ENCODE results near the gene STRA8.
"Not testable (repeated sequence)": the region's sequence is repeated elsewhere in the genome, so short reads cannot be mapped to it uniquely, and the experiment has no call there.

STRA8 gene

DNA sequence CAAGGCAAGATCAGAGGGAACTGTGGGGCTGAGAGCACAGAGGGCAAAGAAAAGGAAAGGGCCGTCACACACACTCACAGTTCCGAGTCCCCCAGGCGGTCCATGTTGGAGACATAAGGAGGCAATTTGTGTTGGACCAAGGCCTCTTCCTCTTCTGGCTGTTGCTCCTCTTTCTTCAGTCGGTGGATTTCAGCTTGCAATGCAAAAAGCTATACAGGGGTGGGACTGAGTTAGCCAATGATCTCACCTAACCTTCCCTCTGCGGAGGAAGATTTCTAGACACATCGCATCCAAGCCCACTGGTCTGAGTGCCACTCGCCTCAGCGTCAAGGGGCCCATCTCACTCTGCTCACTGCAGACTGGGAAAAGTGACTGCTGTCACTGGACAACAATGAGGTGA, 27.8 kb upstream of the STRA8 start:
- no peak for DNase-seq (ENCODE audit: low spot score)

DNA sequence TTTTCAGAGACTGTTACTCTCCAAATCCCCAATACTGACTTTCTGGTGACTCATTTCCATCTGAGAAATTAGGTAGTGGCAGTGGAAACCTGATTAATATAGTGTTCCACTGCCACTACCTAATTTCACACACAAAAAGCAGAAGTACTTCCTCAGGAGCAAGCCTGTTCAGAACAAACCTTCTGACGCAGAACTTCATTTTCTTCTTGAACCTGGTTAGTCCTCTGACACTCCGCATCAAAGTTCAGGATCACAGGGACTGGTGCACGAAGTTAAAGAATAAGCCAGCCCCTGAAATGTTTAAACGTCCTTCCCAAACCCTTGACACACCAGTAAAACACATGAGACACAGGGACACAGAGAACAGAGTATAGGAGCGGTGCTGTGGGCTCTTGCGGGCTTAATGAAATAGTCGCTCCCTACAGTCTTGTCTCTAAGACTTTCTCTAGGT, 26.7 kb upstream of the STRA8 start:
- no peak for DNase-seq (ENCODE audit: low spot score)

DNA sequence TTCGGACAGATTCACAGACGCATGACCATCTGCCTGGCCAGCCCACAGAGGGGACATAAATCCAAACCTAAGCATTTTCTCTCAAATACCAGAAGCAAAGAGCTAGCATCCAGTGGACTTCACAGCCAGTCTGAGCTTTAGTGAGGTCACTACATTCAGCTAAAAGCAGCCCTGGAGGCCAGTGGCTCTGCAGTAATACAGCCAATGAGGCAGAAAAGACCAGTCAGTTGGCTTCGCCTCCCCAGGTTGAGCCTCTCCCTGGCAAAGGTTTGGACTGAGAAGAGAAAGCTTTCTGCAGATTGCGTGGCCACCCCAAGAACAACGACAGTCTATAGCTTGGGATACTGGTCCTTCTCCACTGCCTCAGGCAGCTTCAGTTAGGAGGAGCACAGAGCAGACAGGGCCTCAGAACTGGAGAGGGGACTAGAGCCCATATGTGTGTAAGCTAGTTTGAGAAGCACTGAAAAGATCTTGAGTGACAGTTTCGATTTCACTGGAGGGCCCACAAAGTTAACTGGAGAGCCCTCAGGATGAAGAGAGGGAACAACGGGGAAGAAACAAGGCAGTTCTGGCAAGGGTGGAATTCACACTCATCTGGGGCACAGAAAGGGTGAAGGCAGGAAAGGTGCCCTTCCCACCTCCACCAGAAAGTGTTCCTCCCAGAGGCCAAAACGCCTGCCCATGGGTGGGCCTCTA, 26.1 kb upstream of the STRA8 start:
- DNase-seq (ENCODE audit: low spot score) = peak; percentile 56

DNA sequence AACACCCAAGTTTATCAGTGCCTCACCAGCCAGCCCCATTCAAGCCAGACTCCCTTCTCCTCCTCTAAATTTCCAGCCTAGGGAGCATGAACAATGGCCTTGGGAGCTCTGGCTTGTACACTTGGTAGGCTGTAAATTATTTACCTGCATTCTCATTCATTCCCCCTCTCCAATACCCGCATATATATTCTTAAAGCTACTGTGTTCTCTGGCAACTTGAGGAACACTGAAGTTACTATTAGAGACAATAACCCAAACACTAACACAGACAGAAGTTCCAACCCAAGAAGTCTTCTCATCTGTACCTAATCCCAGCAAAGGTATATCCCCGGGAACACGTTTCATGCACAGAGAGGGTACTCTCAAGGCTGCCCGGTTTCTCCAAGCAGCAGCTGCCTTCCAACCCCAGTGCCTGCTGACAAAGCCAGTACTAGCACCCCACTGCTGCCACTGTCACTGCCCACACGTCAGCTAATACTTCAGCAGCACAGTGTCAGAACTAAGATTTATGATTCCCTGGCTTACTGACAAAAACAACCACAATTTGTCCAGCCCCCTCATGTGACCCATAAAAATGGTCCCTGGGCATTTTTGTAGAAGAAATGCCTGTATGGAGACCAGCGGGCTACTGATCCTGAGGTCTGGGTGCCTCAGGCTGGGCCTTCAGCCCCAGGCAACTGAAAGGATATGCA, 25.4 kb upstream of the STRA8 start:
- peak; percentile 30 for DNase-seq (ENCODE audit: low spot score)

DNA sequence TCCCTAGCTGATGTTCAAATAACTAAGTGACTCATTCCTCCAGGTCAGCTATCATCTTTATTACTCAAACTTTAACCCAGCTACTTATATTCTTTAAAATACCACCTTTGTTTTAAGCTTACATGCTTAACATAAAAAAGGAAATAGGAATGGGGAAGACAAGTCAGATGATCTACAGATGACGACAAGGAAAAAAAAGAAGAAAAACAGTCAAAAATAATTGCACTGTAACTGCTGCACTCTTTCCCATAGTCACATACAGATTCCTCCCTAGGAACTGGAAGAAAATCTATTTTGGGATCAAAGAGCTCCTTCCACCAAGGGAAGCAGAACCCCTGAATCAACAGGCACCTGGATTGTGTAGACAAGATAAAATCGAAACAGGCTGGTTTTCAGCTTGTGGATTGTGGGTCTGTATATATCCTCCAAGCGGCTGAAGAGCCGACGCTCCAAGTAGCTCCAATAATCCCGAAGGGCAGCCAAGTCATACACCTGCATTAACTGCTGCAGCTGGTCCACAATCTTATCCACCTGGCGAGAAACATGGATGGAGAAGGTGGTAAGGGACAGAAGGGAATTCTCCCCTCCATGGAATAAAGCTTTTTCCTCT, 24.3 kb upstream of the STRA8 start:
- no peak for DNase-seq (ENCODE audit: low spot score)

DNA sequence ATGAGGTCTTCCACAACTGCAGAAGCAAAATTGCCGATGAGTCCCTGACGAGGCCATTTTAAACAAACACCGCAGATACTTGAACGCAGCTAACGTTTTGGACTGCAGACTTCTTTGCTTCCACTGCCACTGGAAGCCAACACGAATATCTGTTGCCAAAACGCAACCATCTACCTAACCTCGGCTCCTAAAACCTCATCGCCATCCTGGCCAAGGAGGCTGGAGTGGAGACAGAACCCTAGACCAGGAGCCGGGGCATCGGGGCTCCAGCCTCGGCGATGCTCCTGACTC, 22.8 kb upstream of the STRA8 start:
- no peak for DNase-seq (ENCODE audit: low spot score)

DNA sequence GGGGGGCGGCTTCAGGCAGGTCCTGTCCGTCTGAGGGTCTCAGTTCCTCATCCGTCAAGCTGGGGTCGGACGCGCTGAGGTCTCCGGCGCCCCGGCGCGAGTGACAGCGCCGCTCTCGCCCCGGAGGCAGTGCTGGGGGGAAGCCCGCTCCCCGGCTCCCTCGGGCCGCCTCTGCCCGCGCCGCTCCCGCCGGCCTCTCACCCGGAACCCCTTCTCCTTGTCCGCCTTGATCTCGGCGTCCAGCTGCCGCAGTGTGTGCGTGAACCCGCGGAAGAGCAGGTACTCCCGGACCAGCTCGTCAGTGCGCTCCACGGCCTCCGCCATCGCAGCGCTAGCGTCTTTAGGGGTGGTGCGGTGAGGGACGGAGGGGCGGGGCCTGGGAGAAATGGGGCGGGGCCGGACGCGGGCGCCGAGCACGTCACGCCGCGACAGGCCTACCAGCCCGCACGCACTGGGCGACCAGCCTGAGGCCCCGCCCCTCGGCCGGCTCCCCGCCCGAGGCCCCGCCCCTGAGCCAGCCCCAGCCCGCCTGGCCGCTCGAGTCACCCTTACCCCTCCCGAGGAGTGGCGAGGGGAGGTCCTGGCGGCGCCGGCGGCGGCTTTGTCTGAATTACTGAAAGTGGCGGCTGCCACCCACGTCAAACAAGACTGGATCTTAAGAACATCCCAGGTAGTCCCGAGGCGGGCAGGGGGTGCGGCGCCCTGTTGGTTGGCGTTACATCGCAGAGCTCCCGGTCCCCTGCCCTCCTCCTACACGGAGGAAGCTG, 22.3 kb upstream of the STRA8 start, which contains the start of gene WDR91:
Gene WDR91 (minus strand): TSS at position 348 of the 767 bp plus-strand sequence. CDS start 24 bp downstream, at position 324.
- peak; percentile 95 for DNase-seq (ENCODE audit: low spot score)

DNA sequence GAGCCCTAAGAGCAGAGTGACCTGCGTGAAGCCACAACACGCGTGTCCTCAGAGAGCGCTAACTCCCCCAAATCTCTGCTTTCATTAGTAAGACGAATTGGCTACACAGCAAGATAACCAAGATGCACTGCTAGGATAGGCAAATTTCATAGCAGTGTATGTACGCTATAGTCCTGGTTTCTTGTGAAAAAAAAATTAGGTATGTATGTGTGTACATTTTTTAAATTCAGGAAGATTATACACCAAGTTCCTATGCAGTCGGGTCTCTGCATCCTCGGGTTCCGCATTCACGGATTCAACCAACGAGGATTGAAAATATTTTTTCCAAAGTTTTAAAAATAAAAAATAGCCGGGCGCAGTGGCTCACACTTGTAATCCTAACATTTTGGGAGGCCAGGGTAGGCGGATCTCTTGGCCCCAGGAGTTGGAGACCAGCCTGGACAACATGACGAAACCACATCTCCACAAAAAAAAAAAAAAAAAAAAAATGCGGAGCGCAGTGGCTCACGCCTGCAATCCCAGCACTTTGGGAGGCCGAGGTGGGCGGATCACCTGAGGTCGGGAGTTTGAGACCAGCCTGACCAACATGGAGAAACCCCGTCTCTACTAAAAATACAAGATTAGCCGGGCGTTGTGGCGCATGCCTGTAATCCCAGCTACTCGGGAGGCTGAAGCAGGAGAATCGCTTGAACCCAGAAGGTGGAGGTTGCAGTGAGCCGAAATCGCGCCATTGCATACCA, 21.5 kb upstream of the STRA8 start:
- not testable (repeated sequence) for DNase-seq (ENCODE audit: low spot score)

DNA sequence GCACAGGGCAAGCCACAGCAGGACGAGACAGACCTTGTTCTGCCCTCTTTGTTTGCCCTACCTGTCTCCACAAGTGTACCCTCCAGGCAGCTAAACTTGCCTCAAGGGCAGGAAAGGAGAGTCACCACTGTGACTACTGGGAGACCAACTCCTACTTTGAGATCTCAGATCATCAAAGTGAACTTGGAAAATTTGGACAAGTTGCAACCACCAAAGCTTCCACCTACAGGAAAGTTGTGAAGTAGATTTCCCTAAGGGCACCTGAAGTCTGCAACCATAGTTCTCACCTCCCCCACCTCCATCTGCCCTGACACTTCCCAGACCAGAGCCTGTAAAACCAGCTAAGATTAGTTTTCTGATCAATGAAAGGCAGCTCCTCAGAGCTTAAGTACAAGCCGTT, 19.8 kb upstream of the STRA8 start:
- no peak for DNase-seq (ENCODE audit: low spot score)

DNA sequence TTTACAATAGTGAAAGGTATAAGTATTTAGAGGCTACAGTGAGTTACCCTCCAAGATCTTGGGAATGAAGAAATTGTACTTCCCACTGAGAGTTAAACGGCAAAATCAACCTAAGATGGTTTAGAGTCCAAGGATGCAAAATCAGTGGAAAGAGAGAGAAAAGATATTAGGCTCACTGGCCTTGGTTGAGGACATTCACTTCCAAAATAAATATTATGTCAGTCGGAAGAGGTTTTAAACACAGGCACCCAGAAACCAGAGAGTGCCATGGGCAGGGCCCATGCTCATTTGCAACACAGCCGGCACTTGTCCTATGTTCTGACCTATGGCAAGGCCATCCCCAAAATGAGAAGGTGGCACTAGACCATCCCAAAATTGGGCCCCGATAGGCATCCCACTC, 18.5 kb upstream of the STRA8 start:
- no peak for DNase-seq (ENCODE audit: low spot score)

DNA sequence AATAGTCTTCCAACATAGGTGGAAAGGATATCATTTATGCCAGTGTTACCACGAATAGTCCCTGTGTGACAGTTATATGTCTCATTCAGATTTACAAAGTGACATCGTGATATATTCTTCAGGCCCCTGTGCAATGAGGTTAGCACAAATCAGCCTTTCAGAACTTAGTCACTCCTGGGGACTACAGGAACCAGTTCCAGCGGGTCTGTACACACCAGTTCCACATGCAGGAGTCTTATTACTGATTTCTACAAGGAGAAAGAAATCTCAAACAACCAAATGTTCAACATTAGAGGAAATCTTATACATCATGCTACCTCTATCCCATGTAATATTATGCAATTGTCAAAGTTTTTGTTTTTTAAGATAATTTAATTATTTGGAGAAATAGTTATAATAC, 17.9 kb upstream of the STRA8 start:
- DNase-seq (ENCODE audit: low spot score) = no peak

DNA sequence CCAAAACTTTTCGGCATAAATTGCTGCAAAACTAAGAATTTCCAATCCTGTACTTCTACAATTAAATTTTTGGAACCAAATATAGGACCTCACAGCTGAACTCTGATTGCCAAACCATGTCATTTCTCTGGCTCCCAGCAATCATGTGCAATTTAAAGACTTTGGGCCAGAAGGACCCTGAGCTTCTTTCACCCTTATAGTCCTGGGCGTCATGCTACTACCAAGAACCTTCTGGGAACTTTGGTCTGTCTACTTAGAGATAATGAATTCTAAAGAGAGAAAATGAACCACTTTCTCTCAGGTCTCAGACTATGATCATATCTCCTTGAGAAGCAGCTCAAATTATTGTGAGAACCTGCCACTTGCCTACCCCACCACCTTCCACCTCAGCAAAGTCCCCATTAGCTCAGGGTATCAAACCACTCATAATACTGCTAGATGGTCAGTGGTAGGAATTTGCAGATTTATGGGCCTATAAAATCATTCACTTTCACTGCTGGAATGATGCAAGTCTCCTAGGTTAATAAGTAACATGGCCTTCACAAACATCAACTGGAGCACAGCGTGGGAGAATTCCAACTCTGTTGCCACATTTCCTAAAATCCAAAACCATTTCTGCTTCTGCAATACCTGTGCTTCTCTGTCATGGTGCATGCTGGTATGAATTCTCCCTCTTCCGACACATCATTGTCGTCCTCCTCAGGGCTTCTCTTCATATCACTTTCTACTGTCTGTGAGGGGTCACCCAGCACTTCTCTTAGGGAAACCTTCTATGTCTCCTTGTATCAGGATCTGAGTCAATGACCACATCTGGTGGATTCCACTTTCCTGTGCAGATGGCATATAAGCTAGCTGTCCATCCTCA, 15.8 kb upstream of the STRA8 start:
- no peak for DNase-seq (ENCODE audit: low spot score)

DNA sequence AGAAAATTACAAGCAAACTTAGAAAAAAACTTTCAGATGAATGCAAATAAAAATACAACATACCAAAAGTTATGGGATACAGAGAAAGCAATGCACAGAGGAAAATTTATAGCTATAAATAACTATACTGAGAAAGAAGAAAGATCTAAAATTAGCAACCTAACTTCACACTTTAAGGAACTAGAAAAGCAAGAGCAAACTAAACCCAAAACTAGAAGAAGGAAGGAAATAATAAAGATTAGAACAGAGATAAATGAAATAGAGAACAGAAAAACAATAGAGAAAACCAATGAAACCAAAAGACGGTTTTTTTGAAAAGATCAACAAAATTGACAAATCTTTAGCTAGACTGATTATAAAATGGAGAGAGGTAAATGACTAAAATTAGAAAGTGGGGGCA, 9.6 kb upstream of the STRA8 start:
- DNase-seq (ENCODE audit: low spot score) = no peak

DNA sequence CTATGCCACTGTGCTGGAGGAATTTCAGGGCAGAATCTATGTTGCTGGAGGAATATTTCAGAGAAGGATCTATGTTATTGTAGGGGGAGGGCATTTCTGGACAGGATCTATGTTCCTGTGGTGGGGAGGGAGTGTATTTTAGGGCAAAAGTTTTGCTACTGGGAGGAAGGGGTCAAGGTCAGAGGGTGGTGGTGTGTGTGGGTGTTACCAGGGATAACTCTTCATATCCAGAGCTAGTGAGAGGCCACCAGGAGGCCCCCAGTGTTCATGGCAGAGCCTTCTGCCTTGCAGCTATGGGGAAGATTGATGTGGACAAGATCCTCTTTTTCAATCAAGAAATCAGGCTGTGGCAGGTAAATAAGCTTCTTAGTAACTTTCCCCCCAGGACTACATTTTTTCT, 2.0 kb upstream of the STRA8 start:
- no peak for DNase-seq (ENCODE audit: low spot score)

DNA sequence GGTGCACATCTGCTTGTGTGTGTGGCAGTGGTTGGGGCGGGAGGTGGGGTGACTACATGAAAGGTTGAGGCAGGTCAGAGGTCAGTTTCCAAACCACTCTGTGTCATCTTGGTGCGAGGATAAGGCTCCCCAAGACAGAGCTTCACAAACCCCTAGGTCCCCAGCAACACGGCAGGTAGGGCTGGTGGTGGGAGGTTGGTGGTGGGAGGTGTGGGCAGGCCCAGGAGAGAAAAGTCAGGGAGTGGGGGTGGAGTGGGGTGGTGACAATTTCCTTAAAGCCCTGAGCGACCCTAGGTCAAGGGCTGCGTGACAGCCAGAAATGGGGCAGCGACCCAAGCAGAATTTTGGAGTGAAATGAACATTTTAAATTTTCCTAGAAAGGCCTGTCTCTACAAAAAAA, 1.6 kb upstream of the STRA8 start:
- DNase-seq (ENCODE audit: low spot score) = no peak

DNA sequence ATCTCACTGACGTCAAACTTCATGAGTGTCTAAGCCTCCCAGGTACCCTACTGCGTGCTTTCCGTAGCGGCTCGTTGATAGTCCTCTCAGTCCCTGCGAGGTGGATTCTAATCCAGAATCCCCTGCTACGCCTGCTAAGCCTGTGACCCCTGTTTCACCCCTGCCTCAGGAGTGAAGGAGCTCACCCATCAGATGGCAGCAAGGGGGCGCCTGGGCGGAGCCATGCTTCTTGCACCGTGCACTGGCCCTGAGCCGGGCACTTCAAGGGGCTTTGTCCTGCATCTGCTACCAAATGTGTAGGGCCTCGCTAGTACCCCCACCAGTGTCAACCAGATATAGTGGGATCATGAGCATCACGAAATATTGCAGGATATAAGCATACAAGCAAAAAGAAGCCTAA, 918 bp upstream of the STRA8 start:
- DNase-seq (ENCODE audit: low spot score) = peak; percentile 24

DNA sequence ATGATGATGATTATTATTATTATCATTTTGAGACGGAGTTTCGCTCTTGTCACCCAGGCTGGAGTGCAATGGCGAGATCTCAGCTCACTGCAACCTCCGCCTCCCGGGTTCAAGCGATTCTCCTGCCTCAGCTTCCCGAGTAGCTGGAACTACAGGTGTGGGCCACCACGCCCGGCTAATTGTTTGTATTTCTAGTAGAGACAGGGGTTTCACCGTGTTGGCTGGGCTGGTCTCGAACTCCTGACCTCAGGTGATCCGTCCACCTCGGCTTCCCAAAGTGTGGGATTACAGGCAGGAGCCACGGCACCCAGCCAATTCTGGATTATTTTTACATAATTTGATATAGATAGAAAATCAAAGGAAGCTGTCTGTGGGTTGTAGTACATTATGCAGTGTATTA, 457 bp downstream of the STRA8 start:
- DNase-seq (ENCODE audit: low spot score) = not testable (repeated sequence)

DNA sequence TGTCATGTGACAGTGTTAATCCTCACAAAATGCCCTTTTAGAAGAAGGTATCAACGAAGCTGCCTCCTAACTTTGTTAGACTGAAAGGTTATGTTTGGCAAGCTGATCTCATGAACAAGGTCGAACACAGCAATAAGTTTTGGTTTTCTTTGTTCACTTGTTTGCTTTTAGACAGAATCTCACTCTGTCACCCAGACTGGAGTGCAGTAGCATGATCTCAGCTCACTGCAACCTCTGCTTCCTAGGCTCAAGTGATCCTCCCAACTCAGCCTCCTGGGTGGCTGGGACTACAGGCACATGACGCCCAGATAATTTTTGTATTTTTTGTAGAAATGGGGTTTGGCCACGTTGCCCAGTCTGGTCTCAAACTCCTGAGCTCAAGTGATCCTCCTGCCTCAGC, 1.1 kb downstream of the STRA8 start:
- no peak for DNase-seq (ENCODE audit: low spot score)

DNA sequence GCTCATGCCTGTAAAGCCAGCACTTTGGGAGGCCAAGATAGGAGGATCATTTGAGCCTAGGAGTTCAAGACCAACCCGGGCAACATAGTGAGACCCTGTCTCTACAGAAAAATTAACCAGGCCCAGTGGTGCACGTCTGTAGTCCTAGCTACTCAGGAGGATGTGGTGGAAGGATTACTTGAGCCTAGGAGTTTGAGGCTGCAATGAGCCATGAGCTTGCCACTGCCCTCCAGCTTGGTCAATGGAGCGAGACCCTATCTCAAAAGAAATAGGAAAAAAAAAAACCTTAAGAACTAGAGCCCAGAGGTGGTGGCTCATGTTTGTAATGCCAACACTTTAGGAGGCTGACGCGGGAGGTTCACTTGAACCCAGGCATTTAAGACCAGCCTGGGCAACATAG, 2.2 kb downstream of the STRA8 start:
- DNase-seq (ENCODE audit: low spot score) = no peak

DNA sequence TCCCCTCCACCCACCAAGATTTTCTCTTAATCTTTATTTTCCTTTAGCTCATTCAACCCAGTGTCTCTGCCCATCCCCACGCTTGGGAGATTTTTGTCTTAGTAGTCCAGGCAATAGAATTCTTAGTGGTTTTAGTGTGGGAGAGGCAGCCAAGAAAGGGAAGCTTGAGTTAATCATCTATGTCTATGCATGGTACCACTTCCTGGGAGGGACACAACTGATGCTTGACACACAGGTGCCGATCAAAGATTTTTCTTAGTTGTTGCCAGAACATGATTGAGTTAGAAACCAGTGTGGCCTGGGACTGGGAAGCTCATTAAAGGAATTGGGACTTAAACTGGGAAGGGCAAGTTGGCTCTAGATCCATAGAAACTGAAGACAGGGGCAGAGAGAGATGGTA, 3.1 kb downstream of the STRA8 start:
- DNase-seq (ENCODE audit: low spot score) = no peak

DNA sequence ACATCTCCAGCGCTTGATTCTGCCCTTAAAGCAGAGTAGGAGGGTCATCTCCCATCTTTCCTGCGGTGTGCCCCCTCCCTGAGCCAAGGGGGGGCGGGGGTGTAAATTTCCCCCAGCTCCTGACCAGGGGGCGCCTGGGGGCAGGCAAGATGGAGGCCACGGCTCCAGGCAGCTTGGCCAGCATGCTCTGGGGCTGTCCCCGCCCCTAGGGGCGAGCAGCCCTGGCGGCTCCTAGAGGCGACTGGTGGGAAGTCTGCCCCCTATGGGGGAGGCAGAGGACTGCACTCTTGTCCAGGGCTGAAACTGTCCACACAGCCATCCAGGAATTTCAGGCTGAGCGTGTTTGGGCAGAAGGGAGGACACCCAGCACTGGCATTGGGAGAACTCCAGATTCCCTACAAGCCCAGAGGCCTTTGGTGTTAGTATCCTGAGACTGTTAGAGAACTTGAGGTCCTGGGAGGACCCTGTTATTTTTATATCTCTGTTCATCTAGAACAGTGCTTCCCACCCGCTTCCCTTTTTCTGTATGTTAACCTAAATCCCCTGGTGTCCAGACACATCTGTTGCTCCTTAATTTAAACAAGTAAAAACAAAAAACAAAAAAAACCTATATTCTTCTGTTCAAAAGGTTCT, 4.6 kb downstream of the STRA8 start:
- DNase-seq (ENCODE audit: low spot score) = peak; percentile 38
